Measurements from ENCODE around the gene CELA3B.
"Not testable (repeated sequence)": the region's sequence is repeated elsewhere in the genome, so short reads cannot be mapped to it uniquely, and the experiment has no call there.

Gene CELA3B

GRCh38 chr1:22014575-22015206, 37.9 kb downstream of the CELA3B start:
- DNase-seq, result not testable (repeated sequence)

GRCh38 chr1:22018583-22019559, 42.0 kb downstream of the CELA3B start:
- DNase-seq, result no peak

- no peak for DNase-seq
Observed at GRCh38 chr1:22021061-22021460, 44.2 kb downstream of the CELA3B start.

- DNase-seq, result peak; percentile 91
Observed at GRCh38 chr1:22024485-22025367, 47.9 kb downstream of the CELA3B start.

GRCh38 chr1:22025368-22026155, 48.7 kb downstream of the CELA3B start:
- DNase-seq, result peak; percentile 94

GRCh38 chr1:22026924-22027289, 50.1 kb downstream of the CELA3B start:
- DNase-seq, result no peak

GRCh38 chr1:22030057-22030456, 53.2 kb downstream of the CELA3B start:
- DNase-seq, result no peak

- no peak for DNase-seq
Observed at GRCh38 chr1:22030473-22030872, 53.7 kb downstream of the CELA3B start.

- DNase-seq, result no peak
Observed at GRCh38 chr1:22031214-22031962, 54.6 kb downstream of the CELA3B start.

GRCh38 chr1:22034834-22035233, 58.0 kb downstream of the CELA3B start:
- not testable (repeated sequence) for DNase-seq

GRCh38 chr1:22037520-22037919, 60.7 kb downstream of the CELA3B start:
- DNase-seq, result no peak

- DNase-seq, result no peak
Observed at GRCh38 chr1:22038036-22038435, 61.2 kb downstream of the CELA3B start.

Data from retina (tissue), 1 donor.